H9 (cell line): ENCODE data around the gene MRPL27. TPM values are rescaled to one million over a fixed set of nuclear protein-coding genes. Genes with fewer than 3 reads are reported as not detected.

Experiments used
- DNase-seq: peaks from one replicate; pipeline ENCODE4 v3.0.0-alpha.2; 2017
- H2AFZ ChIP-seq: one replicate; pipeline ENCODE4 v1.6.1; 2013; ENCODE audit warnings: mild to moderate bottlenecking, low read length, control low read depth, moderate library complexity
- H2AK5ac ChIP-seq: 2 replicates; pipeline ENCODE4 v1.6.1; 2013; ENCODE audit warnings: low read length, control low read depth, mixed read lengths; ENCODE audit not compliant: insufficient read length
- H2BK120ac ChIP-seq: one replicate; pipeline ENCODE4 v1.6.1; 2013; ENCODE audit warnings: low read depth, mild to moderate bottlenecking, low read length, control low read depth, inconsistent platforms; ENCODE audit not compliant: poor library complexity, severe bottlenecking
- H2BK12ac ChIP-seq: 2 replicates; pipeline ENCODE4 v1.6.1; 2013; ENCODE audit warnings: low read length, control low read depth, mixed read lengths, low read depth; ENCODE audit not compliant: insufficient read length
- H2BK15ac ChIP-seq: 2 replicates; pipeline ENCODE4 v1.6.1; 2013; ENCODE audit warnings: low read depth, low read length, control low read depth
- H2BK20ac ChIP-seq: one replicate; pipeline ENCODE4 v1.6.1; 2013; ENCODE audit warnings: low read depth, mild to moderate bottlenecking, low read length, control low read depth, inconsistent platforms; ENCODE audit not compliant: poor library complexity, severe bottlenecking
- H2BK5ac ChIP-seq: 2 replicates; pipeline ENCODE4 v1.6.1; 2013; ENCODE audit warnings: low read length, control low read depth, mixed read lengths; ENCODE audit not compliant: insufficient read length
- H3K14ac ChIP-seq: 2 replicates; pipeline ENCODE4 v1.6.1; 2013; ENCODE audit warnings: low read length, control low read depth; ENCODE audit not compliant: insufficient read depth
- H3K18ac ChIP-seq: 2 replicates; pipeline ENCODE4 v1.6.1; 2013; ENCODE audit warnings: low read depth, mild to moderate bottlenecking, mixed read lengths, low read length, control low read depth; ENCODE audit not compliant: insufficient read length
- H3K23ac ChIP-seq: 2 replicates; pipeline ENCODE4 v1.6.1; 2013; ENCODE audit warnings: low read length, control low read depth, mixed read lengths, low read depth; ENCODE audit not compliant: insufficient read length
- H3K23me2 ChIP-seq: 2 replicates; pipeline ENCODE4 v1.6.1; 2013; ENCODE audit warnings: low read depth, mild to moderate bottlenecking, mixed read lengths, low read length, control low read depth; ENCODE audit not compliant: insufficient read length, poor library complexity, severe bottlenecking
- H3K27ac ChIP-seq: 2 replicates; pipeline ENCODE4 v1.5.1; 2013; ENCODE audit warnings: low read length, control low read depth, mixed read lengths, low read depth; ENCODE audit not compliant: insufficient read length
- H3K27me3 ChIP-seq: 2 replicates; pipeline ENCODE4 v1.6.1; 2013; ENCODE audit warnings: low read length, control low read depth, inconsistent platforms; ENCODE audit not compliant: insufficient read depth
- H3K4ac ChIP-seq: 2 replicates; pipeline ENCODE4 v1.6.1; 2013; ENCODE audit warnings: low read depth, mild to moderate bottlenecking, control low read depth, inconsistent platforms, low read length, moderate library complexity
- H3K4me1 ChIP-seq: 2 replicates; pipeline ENCODE4 v1.6.1; 2013; ENCODE audit warnings: low read length, control low read depth, inconsistent platforms; ENCODE audit not compliant: insufficient read depth
- H3K4me2 ChIP-seq: 2 replicates; pipeline ENCODE4 v1.6.1; 2013; ENCODE audit warnings: low read length, control low read depth, mixed read lengths; ENCODE audit not compliant: insufficient read length, insufficient read depth
- H3K56ac ChIP-seq: 2 replicates; pipeline ENCODE4 v1.6.1; 2013; ENCODE audit warnings: low read depth, mild to moderate bottlenecking, mixed read lengths, low read length, control low read depth; ENCODE audit not compliant: insufficient read length
- H3K79me1 ChIP-seq: 2 replicates; pipeline ENCODE4 v1.6.1; 2013; ENCODE audit warnings: low read depth, mild to moderate bottlenecking, moderate library complexity, low read length, control low read depth, inconsistent platforms; ENCODE audit not compliant: insufficient read depth, poor library complexity, severe bottlenecking
- H3K79me2 ChIP-seq: 2 replicates; pipeline ENCODE4 v1.6.1; 2013; ENCODE audit warnings: low read length, control low read depth, inconsistent platforms; ENCODE audit not compliant: insufficient read depth
- H3K9ac ChIP-seq: 2 replicates; pipeline ENCODE4 v1.6.1; 2013; ENCODE audit warnings: low read length, control low read depth, mixed read lengths; ENCODE audit not compliant: insufficient read length; ENCODE audit errors: extremely low read depth
- H3K9me3 ChIP-seq: one replicate; pipeline ENCODE4 v1.6.1; 2013; ENCODE audit warnings: low read depth, low read length, inconsistent platforms; ENCODE audit not compliant: control insufficient read depth
- H3T11ph ChIP-seq: one replicate; pipeline ENCODE4 v1.6.1; 2013; ENCODE audit warnings: mild to moderate bottlenecking, low read length, control low read depth, inconsistent platforms
- H4K20me1 ChIP-seq: one replicate; pipeline ENCODE4 v1.6.1; 2013; ENCODE audit not compliant: control insufficient read depth, insufficient read length, insufficient read depth
- H4K5ac ChIP-seq: 2 replicates; pipeline ENCODE4 v1.6.1; 2013; ENCODE audit warnings: low read depth, mild to moderate bottlenecking, mixed read lengths, low read length, control low read depth; ENCODE audit not compliant: insufficient read length
- H4K8ac ChIP-seq: replicated peaks from 2 replicates; pipeline ENCODE4 v1.6.1; 2013; ENCODE audit warnings: low read length, control low read depth, mixed read lengths, low read depth; ENCODE audit not compliant: insufficient read length
- H4K91ac ChIP-seq: 2 replicates; pipeline ENCODE4 v1.6.1; 2013; ENCODE audit warnings: low read depth, mild to moderate bottlenecking, moderate library complexity, mixed read lengths, low read length, control low read depth; ENCODE audit not compliant: insufficient read length
- H3K27ac Mint-ChIP-seq, 3 experiments: 2 replicates in 2 of 3; 3 replicates in 1 of 3; pipeline ENCODE4 v1.8.0; 2020 to 2021; ENCODE audit warnings: mixed read lengths in 3 of 3, mild to moderate bottlenecking in 1 of 3, moderate library complexity in 1 of 3
- H3K27me3 Mint-ChIP-seq: 2 replicates; pipeline ENCODE4 v1.8.0; 2021; ENCODE audit warnings: low read depth, mild to moderate bottlenecking, moderate library complexity, mixed read lengths
- H3K36me3 Mint-ChIP-seq, 3 experiments: 2 replicates in 2 of 3; 3 replicates in 1 of 3; pipeline ENCODE4 v1.8.0; 2020 to 2021; ENCODE audit warnings: low read depth in 3 of 3, mixed read lengths in 3 of 3; ENCODE audit not compliant: insufficient read depth in 1 of 3
- H3K4me1 Mint-ChIP-seq, 2 experiments: 2 replicates each; pipeline ENCODE4 v1.8.0; 2020; ENCODE audit warnings: mixed read lengths in 2 of 2
- H3K4me3 Mint-ChIP-seq, 2 experiments: 2 replicates in 1 of 2; 3 replicates in 1 of 2; pipeline ENCODE4 v1.8.0; 2020 to 2021; ENCODE audit warnings: mild to moderate bottlenecking in 2 of 2, mixed read lengths in 2 of 2, moderate library complexity in 1 of 2
- H3K9me3 Mint-ChIP-seq, 2 experiments: 2 replicates in 1 of 2; 3 replicates in 1 of 2; pipeline ENCODE4 v1.8.0; 2020; ENCODE audit warnings: mild to moderate bottlenecking in 2 of 2, mixed read lengths in 2 of 2, moderate library complexity in 1 of 2
- WGBS: extraction: QIAGEN DNeasy Blood & Tissue Kit; methylation state at CpG from one replicate; pipeline ENCODE4 v1.1.7; 2013; ENCODE audit warnings: missing lambda C conversion rate, low lambda C conversion rate, mixed read lengths; ENCODE audit not compliant: insufficient read length; ENCODE audit errors: extremely low coverage; 5-methylcytosine and 5-hydroxymethylcytosine counted together
- total RNA-seq: library from RNA; stranded (reverse); gene quantifications from 2 replicates; pipeline ENCODE4 v1.2.1, GENCODE V29; 2021
- TF ChIP-seq, protein P1 (sequence below): fragments of 200-600 bp; sonication (generic); conservative IDR thresholded peaks from 3 replicates; pipeline ENCODE4 v1.8.0; 2021; ENCODE audit warnings: antibody characterized with exemption, mild to moderate bottlenecking

MRPL27 gene
- total RNA-seq, 1 experiment from 2014 or later, result 85.9 TPM

DNA sequence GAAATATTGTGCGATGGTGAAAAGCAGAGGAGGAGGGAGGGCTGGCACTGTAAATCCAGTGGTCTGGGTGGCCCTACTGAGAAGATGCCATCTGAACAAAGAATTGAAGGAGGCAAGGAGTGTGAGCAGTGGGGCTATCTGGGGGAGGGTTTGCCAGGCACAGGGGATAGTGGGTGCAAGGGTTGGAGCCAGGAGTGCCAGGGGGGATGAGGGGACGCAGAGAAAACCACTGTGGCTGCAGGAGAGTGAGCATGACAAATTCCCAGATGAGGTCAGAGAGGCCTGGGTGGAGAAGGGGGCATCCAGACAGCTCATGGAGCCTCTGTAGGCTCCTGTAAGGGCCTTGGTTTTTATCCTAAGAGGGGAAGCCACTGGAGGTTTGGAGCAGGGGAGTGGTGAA is 22.3 kb downstream of the MRPL27 start:
- Histone ChIP-seq H2BK120ac (no peak overlapping the region), H2BK12ac (no peak overlapping the region), H2BK5ac (no peak overlapping the region), H2AFZ (no peak overlapping the region), H4K91ac (no peak overlapping the region), H2AK5ac (no peak overlapping the region), H3K4me1 (peaks cover 2% of the 10 kb centered on the region; the same call in 1 of the 2 replicates), H3K23ac (no peak overlapping the region), H3K79me1 (no peaks in the 10 kb centered on the region), H4K20me1 (no peaks in the 10 kb centered on the region), H3K9ac (no peak overlapping the region), H3K9me3 (no peaks in the 10 kb centered on the region), H3K14ac (no peak overlapping the region), H3K23me2 (peaks cover 4% of the 10 kb centered on the region), H4K5ac (no peak overlapping the region), H2BK15ac (no peak overlapping the region), H3K79me2 (no peaks in the 10 kb centered on the region), H3K4me2 (no peak overlapping the region), H3K18ac (no peak overlapping the region), H3T11ph (no peak overlapping the region), H4K8ac (no peak overlapping the region), H3K56ac (no peak overlapping the region), H3K27me3 (no peaks in the 10 kb centered on the region), H3K27ac (no peak overlapping the region), H2BK20ac (no peak overlapping the region), H3K4ac (no peak overlapping the region)
- peaks cover 18 to 20% of the 10 kb centered on the region in 2 experiments for H3K4me1 Mint-ChIP-seq
- TF ChIP-seq, protein P1, sequence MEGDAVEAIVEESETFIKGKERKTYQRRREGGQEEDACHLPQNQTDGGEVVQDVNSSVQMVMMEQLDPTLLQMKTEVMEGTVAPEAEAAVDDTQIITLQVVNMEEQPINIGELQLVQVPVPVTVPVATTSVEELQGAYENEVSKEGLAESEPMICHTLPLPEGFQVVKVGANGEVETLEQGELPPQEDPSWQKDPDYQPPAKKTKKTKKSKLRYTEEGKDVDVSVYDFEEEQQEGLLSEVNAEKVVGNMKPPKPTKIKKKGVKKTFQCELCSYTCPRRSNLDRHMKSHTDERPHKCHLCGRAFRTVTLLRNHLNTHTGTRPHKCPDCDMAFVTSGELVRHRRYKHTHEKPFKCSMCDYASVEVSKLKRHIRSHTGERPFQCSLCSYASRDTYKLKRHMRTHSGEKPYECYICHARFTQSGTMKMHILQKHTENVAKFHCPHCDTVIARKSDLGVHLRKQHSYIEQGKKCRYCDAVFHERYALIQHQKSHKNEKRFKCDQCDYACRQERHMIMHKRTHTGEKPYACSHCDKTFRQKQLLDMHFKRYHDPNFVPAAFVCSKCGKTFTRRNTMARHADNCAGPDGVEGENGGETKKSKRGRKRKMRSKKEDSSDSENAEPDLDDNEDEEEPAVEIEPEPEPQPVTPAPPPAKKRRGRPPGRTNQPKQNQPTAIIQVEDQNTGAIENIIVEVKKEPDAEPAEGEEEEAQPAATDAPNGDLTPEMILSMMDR, result no peak
- WGBS, result no CpG with 5 or more reads among the region's 2 CpGs
- DNase-seq, result no peak
- no peaks in the 10 kb centered on the region; the same call in 1 of the 2 replicates for H3K27me3 Mint-ChIP-seq
- H3K27ac Mint-ChIP-seq, result peak overlapping the region in 2 of 3 experiments; percentile 0 to 46; a peak in 3 of 7 replicates
- no peak overlapping the region; a peak in 1 of 5 replicates for H3K4me3 Mint-ChIP-seq
- no peaks in the 10 kb centered on the region; a peak in 1 of 5 replicates for H3K9me3 Mint-ChIP-seq
- H3K36me3 Mint-ChIP-seq, result peaks cover 12 to 30% (median 27%) of the 10 kb centered on the region in 3 experiments; a peak in 6 of 7 replicates
